SKM-1 treated with dmso at 0.1 percent for 144 hours (cell line): ENCODE measurements around the gene LSR.

Source experiments
- DNase-seq: peaks from one replicate; lab custom pipeline; 2025; ENCODE audit not compliant: unreplicated experiment; lab: John Stamatoyannopoulos, UW

Gene LSR

GRCh38 chr19:35298561-35298972, 49.8 kb downstream of the LSR start:
- DNase-seq, result no peak

GRCh38 chr19:35299523-35300338, 50.9 kb downstream of the LSR start:
- no peak for DNase-seq

DNA sequence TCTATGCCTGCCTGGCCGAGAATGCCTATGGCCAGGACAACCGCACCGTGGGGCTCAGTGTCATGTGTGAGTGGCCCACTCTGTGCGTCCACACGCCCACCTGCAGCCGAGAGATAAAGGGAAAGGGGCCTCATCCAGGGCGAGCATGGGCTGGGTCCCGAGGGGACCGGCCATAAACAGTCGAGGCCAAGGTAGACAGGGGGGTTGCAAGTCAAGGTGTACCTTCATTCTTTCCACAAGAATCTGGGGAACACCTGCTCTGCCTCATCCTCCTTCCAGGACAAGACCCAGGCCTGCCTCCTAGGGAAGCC, 51.5 kb downstream of the LSR start:
- no peak for DNase-seq

DNA sequence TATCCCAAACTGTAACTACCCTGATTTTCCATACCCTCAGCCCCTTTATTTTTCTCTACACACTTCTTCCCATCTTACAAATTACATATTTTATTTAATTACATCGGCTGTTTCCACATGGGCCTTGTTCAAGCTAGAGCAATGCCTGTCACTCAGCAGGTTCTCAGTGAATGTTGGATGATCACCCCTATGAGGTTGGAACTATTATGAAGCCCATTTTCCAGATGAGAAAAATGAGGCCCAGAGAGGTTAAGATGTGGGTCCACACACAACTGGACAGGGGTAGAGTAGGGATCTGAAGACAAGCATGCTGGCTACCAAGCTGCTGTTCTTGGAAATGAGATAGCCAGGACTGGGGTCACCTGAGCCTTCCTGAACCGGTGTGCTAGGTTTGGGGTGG, 53.2 kb downstream of the LSR start:
- no peak for DNase-seq

- no peak for DNase-seq
These were observed 53.6 kb downstream of the LSR start for GRCh38 chr19:35302446-35302845.

GRCh38 chr19:35303357-35303915, 54.6 kb downstream of the LSR start:
- DNase-seq, result no peak

DNA sequence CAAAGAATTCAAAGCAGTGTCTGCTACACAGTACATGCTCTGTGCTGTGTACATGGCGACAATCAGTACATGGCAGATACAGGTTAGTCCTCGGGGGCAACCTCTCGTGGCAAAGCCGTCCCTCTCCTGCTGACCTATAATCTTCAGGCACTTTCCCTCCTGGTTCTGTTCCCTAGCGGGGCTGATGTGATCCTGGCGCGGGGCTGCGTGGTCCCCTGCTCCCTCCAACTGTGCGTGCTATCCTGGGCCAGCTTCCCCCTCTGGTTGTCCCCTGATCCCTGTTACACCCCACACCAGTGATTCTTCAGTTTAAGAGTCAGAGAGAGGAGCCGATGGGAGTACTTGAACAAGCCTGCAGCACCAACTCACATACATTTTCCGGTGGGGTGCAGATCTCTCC, 55.2 kb downstream of the LSR start:
- no peak for DNase-seq

- DNase-seq, result no peak
These were observed 56.4 kb downstream of the LSR start for GRCh38 chr19:35305181-35305580.

- DNase-seq, result no peak
These were observed 57.9 kb downstream of the LSR start for GRCh38 chr19:35306473-35307246.

- DNase-seq, result no peak
These were observed 59.1 kb downstream of the LSR start for GRCh38 chr19:35307931-35308330.

- DNase-seq, result no peak
These were observed 60.1 kb downstream of the LSR start for GRCh38 chr19:35308910-35309309.

GRCh38 chr19:35309481-35310279, 60.9 kb downstream of the LSR start:
- no peak for DNase-seq

GRCh38 chr19:35310331-35310730, 61.5 kb downstream of the LSR start:
- no peak for DNase-seq

DNA sequence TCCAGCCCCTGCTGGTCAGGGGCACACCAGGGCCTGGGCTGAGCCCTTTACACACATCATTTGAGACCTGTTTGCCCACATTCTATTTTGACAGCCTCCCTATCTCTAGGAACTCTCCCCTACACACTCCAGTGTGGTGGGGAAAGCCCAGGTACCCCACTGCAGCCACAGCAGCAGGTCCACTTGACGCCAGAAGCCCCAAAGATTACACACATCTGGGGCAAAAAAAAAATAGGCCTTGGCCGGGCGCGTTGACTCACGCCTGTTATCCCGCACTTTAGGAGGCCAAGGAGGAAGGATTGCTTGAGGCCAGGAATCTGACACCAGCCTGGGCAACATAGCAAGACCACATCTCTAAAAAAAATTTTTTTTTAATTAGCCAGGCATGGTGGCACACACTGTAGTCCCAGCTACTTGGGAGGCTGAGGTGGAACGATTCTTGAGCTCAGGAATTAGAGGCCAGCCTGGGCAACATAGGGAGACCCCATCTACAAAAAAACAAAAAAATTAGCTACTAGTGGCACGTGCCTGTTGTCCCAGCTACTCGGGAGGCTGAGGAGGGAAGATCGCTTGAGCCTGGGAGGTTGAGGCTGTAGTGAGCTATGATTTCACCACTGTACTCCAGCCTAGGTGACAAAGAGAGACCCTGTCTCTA, 62.1 kb downstream of the LSR start:
- no peak for DNase-seq

- DNase-seq, result no peak
These were observed 63.3 kb downstream of the LSR start for GRCh38 chr19:35311901-35312665.

GRCh38 chr19:35313587-35313986, 64.8 kb downstream of the LSR start:
- no peak for DNase-seq

GRCh38 chr19:35314031-35314430, 65.2 kb downstream of the LSR start:
- no peak for DNase-seq

DNA sequence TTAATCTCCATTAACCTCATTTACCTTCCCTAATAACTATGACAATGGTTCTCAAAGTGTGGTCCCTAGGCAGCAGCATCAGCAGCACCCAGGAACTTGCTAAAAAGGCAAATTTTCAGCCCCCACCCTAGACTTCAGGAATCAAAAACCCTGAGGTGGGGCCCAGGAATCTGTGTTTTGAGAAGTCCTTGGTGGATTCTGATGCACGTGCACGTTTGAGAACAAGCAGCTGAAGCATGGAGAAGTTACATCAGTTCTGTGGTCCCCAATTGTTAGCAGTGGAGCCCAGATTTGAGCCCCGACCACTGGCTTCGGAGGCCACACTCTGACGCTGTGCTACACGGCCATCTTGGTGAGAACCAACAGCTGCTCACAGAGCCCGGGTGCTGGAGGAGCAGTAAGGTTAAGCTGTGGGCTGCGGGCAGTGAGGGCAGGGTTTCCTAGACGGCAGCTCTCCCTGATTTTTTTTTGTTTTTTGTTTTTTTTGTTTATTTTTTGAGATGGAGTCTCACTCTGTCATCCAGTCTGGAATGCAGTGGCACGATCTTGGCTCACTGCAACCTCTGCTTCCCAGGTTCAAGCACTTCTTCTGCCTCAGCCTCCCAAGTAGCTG, 66.2 kb downstream of the LSR start:
- DNase-seq, result no peak

- no peak for DNase-seq
These were observed 67.1 kb downstream of the LSR start for GRCh38 chr19:35315883-35316282.

GRCh38 chr19:35316560-35316959, 67.8 kb downstream of the LSR start:
- DNase-seq, result no peak
